ENCODE measurements around the gene TRIM9.
A peak's percentile ranks its signal among the peaks of the same experiment; 100 is the strongest.
"Not testable (repeated sequence)": the region's sequence is repeated elsewhere in the genome, so short reads cannot be mapped to it uniquely, and the experiment has no call there.

TRIM9 gene

DNA sequence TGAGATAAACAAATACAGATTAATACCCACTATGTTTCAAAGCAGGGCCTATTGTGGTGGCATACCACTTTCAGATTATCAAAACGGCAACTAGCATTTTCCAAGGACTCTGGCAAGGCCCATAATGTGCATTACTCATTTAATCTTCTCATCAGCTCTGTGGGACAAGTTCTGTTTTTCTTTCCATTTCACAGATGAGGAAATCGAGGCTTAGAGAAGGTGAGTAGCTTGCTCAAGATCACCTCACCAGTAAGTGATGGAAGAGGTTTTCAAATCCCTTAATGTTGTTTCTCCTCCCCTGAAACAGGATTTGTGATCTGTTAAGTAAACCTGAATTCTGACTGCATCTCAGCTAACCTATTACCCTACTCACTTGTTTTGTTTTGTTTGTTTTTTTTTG, 146.7 kb downstream of the TRIM9 start:
- Histone ChIP-seq H3K9ac (ENCODE audit: low read length in 2 of 2) (no peak overlapping the region), H3K4me3 (ENCODE audit: low read length in 2 of 2) (no peak overlapping the region), H3K9me3 (ENCODE audit: control insufficient read depth in 2 of 2, low read length in 2 of 2) (no peaks in the 10 kb centered on the region), H3K4me1 (ENCODE audit: control insufficient read depth, insufficient read depth, low read length) (peaks cover 11% of the 10 kb centered on the region), H3K36me3 (ENCODE audit: control insufficient read depth in 2 of 2, insufficient read depth in 2 of 2, low read length in 2 of 2) (no peaks in the 10 kb centered on the region), H3K27ac (ENCODE audit: low read length) (no peak overlapping the region), H3K27me3 (ENCODE audit: control insufficient read depth in 1 of 2, insufficient read depth in 2 of 2, low read length in 2 of 2) (peaks cover 0 to 2% of the 10 kb centered on the region in 2 donors)

DNA sequence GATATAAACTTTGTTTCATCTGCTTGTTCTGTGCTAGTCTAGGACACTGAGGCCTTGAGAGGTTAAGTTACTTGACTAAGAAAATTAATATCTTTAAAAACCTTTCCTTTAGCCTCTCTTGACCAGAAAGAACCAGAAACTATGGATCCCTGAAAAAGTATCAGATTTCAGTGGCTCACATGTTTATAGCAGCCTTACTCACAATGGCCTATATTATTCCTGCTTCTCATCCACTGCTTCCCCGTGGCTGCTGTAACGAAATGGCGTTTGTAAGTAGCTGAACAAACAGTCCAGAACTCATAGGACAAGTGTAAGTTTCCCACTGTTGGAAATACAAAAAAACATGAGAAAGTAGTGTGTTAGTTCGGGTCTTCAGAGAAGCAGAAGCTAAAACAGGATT, 147.5 kb downstream of the TRIM9 start:
- no peak overlapping the region for H3K4me3 ChIP-seq (ENCODE audit: low read length in 2 of 2)
- no peaks in the 10 kb centered on the region for H3K9me3 ChIP-seq (ENCODE audit: control insufficient read depth in 2 of 2, low read length in 2 of 2)
- H3K36me3 ChIP-seq (ENCODE audit: control insufficient read depth in 2 of 2, insufficient read depth in 2 of 2, low read length in 2 of 2) = no peaks in the 10 kb centered on the region
- no peak overlapping the region for H3K27ac ChIP-seq (ENCODE audit: low read length)
- peaks cover 13% of the 10 kb centered on the region for H3K4me1 ChIP-seq (ENCODE audit: control insufficient read depth, insufficient read depth, low read length)
- H3K27me3 ChIP-seq (ENCODE audit: control insufficient read depth in 1 of 2, insufficient read depth in 2 of 2, low read length in 2 of 2) = peaks cover 0 to 3% of the 10 kb centered on the region in 2 donors
- no peak overlapping the region for H3K9ac ChIP-seq (ENCODE audit: low read length in 2 of 2)

DNA sequence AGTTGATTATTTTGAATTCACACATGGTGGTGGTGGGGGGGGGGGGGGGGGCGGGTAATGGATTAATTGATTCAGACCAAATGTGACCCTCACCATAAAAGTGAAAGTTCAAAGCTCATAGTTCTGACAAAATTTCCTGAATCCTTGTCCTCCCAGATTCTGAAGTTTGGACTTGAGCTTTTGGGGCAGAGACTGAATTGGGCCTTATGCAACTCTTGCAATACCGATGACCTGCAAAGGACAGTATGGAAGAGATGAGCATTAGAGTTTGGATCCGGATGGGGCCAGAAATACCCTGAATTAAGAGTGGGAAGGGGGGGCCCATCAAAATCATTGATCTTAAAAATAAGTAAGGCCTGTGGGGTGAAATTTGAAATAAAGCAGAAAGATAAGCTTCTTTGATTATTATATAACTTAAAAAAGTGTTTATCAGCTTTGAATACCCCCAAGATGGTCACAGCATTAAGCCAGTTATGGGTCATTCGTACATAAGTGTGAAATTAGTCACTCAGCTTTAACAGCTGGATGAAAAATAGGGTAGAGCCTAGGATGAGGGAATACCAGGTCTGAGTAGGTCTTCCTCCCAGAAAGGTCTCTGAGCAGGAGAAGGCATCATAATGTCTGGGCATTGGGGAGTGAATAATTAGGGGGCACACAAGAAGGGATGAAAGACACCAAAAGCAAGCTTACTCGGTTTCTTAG, 148.5 kb downstream of the TRIM9 start:
- Histone ChIP-seq H3K9me3 (ENCODE audit: control insufficient read depth in 2 of 2, low read length in 2 of 2) (no peaks in the 10 kb centered on the region), H3K36me3 (ENCODE audit: control insufficient read depth in 2 of 2, insufficient read depth in 2 of 2, low read length in 2 of 2) (no peaks in the 10 kb centered on the region), H3K4me3 (ENCODE audit: low read length in 2 of 2) (no peak overlapping the region), H3K9ac (ENCODE audit: low read length in 2 of 2) (no peak overlapping the region), H3K27me3 (ENCODE audit: control insufficient read depth in 1 of 2, insufficient read depth in 2 of 2, low read length in 2 of 2) (peaks cover 0 to 3% of the 10 kb centered on the region in 2 donors), H3K4me1 (ENCODE audit: control insufficient read depth, insufficient read depth, low read length) (peaks cover 13% of the 10 kb centered on the region), H3K27ac (ENCODE audit: low read length) (no peak overlapping the region)

DNA sequence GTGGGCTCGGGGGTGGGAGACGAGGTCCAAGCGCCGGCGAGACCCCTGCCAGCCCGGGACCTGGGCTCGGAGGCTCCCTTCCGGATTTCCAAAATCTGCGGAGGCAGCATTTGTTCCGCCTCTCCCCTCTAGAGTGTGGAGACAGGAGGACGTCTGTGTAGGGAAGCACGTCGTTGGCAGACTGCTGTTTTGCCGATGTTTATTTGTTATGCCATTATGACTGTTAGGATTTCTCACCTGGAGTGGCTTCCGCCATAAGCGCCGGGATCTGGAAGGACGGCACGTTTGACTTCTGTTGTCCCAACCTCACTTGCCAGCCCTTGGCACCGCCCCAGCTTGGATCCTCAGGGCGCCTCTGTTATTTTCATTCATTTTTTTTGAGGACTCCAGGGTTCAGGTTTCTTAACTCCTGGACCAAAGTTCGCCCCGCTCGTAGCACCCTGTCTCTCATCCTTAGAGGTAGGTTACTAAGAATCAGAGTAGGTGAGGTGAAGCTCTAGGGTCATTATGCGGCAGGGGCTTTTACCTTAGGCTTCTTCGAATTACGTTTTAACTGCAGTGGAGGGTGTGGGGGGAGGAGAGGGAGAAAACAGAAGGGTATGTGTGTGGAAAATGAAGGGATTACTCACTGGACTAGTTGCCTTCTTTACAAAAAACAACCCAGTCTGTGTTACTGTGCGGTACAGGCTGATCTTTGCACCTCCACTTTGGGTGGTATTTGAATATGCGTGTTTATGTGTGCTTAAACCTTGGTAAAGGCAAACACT, 150.1 kb downstream of the TRIM9 start:
- Histone ChIP-seq H3K36me3 (ENCODE audit: control insufficient read depth in 2 of 2, insufficient read depth in 2 of 2, low read length in 2 of 2) (peaks cover 0 to 3% of the 10 kb centered on the region in 2 donors), H3K27ac (ENCODE audit: low read length) (no peak overlapping the region), H3K4me1 (ENCODE audit: control insufficient read depth, insufficient read depth, low read length) (peaks cover 13% of the 10 kb centered on the region), H3K9me3 (ENCODE audit: control insufficient read depth in 2 of 2, low read length in 2 of 2) (no peaks in the 10 kb centered on the region), H3K9ac (ENCODE audit: low read length in 2 of 2) (peak overlapping the region; percentile 47 to 59), H3K27me3 (ENCODE audit: control insufficient read depth in 1 of 2, insufficient read depth in 2 of 2, low read length in 2 of 2) (peaks cover 0 to 3% of the 10 kb centered on the region in 2 donors), H3K4me3 (ENCODE audit: low read length in 2 of 2) (peak overlapping the region; percentile 81 to 88)

DNA sequence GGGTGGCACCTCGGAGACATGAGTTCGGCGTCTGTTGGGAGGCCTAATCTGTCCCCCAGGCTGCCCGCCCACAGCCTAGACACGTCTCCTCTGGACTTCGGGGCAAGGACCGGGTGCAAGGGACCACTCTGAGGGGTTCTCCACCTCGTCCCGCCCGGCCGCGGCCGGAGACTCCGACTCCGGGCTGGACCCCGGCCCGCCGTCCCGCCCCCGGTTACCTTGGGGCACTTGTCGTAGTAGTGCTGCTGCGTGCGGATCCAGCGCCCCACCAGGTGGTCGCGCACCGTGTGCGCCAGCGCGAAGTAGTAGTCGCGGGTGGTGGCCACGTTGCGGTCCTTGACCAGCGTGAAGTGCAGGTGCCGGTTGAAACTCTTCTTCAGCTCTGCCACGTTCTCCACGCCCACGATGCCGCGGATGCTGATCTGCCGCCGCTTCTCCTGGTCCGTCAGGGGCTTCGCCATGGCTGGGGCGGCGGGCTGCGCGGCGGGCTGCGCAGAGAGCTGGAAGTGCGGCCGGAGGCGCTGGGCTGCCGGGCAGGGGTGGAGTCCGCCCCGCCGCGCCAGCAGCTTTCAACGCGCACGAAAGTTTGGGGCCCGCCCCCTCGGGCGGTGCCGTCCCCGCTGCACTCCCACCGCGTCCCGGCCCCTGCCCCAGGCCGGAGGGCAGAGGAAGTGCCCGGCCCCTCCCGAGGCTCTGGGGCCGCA, 150.8 kb downstream of the TRIM9 start, which contains the start of gene PYGL:
Gene PYGL, minus strand, starts transcription at position 541 of the 704 bp plus-strand sequence. Its CDS starts 80 bp downstream, at position 461.
- Histone ChIP-seq H3K9me3 (ENCODE audit: control insufficient read depth in 2 of 2, low read length in 2 of 2) (no peaks in the 10 kb centered on the region), H3K9ac (ENCODE audit: low read length in 2 of 2) (peak within 1 kb of the TSS; percentile 60 to 67), H3K27ac (ENCODE audit: low read length) (no peak within 1 kb of the TSS), H3K4me1 (ENCODE audit: control insufficient read depth, insufficient read depth, low read length) (peaks cover 13% of the 10 kb centered on the region), H3K4me3 (ENCODE audit: low read length in 2 of 2) (peak within 1 kb of the TSS; percentile 81 to 88), H3K36me3 (ENCODE audit: control insufficient read depth in 2 of 2, insufficient read depth in 2 of 2, low read length in 2 of 2) (peaks cover 0 to 3% of the 10 kb centered on the region in 2 donors), H3K27me3 (ENCODE audit: control insufficient read depth in 1 of 2, insufficient read depth in 2 of 2, low read length in 2 of 2) (peaks cover 0 to 3% of the 10 kb centered on the region in 2 donors)

DNA sequence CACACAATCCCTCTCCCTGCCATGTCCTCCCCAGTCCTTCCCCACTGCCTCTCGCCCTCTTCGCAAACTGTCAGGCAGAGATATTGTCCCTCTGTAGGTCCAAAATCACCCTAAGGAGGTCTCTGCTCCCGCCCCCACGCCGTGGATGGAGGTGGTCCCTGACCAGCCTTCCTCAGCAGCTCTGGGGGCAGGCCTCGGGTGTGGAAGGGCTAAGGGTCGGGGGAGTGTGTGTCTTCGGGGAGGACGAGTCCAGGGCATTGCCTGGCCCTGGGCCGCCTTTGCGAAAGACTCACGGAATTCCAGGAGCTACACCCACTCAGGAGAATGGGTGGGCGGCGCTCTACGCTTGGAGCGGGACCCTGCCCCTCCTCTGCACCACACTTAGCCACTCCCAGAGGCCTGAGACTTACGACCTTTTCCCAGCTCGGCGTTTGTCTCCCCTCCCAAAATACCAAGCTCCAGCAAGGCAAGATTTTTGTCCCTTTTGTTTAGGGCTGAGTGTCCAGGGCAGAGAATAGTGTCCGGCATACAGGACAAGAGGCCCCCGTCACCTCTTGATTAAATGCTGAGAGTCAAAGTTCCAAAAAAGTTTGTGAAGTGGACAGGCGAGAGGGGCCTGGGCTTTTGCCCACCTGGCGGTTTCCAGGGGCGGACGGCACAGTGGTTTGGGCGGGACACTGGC, 151.5 kb downstream of the TRIM9 start:
- peak overlapping the region; percentile 60 to 67 for H3K9ac ChIP-seq (ENCODE audit: low read length in 2 of 2)
- H3K4me3 ChIP-seq (ENCODE audit: low read length in 2 of 2) = peak overlapping the region; percentile 81 to 88
- peaks cover 0 to 3% of the 10 kb centered on the region in 2 donors for H3K36me3 ChIP-seq (ENCODE audit: control insufficient read depth in 2 of 2, insufficient read depth in 2 of 2, low read length in 2 of 2)
- H3K27ac ChIP-seq (ENCODE audit: low read length) = no peak overlapping the region
- H3K4me1 ChIP-seq (ENCODE audit: control insufficient read depth, insufficient read depth, low read length) = peaks cover 13% of the 10 kb centered on the region
- H3K27me3 ChIP-seq (ENCODE audit: control insufficient read depth in 1 of 2, insufficient read depth in 2 of 2, low read length in 2 of 2) = peaks cover 0 to 3% of the 10 kb centered on the region in 2 donors
- H3K9me3 ChIP-seq (ENCODE audit: control insufficient read depth in 2 of 2, low read length in 2 of 2) = no peaks in the 10 kb centered on the region

DNA sequence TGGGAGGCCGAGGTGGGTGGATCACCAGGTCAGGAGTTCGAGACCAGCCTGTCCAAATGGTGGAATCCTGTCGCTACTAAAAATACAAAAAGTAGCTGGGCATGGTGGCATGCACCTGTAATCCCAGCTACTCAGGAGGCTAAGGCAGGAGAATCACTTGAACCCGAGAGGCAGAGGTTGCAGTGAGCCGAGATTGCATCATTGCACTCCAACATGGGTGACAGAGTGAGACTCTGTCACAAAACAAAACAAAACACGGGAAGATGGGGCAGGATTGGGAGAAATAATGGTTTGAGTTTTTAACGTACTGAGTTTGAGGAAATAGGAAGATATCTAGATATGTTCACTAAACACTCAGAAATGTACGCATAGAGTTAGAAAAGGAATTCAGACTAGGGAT, 153.3 kb downstream of the TRIM9 start:
- not testable (repeated sequence) for H3K9ac ChIP-seq (ENCODE audit: low read length in 2 of 2); H3K27me3 ChIP-seq (ENCODE audit: control insufficient read depth in 1 of 2, insufficient read depth in 2 of 2, low read length in 2 of 2); H3K36me3 ChIP-seq (ENCODE audit: control insufficient read depth in 2 of 2, insufficient read depth in 2 of 2, low read length in 2 of 2); H3K4me3 ChIP-seq (ENCODE audit: low read length in 2 of 2); H3K27ac ChIP-seq (ENCODE audit: low read length); H3K9me3 ChIP-seq (ENCODE audit: control insufficient read depth in 2 of 2, low read length in 2 of 2)
- H3K4me1 ChIP-seq (ENCODE audit: control insufficient read depth, insufficient read depth, low read length) = peaks cover 13% of the 10 kb centered on the region

DNA sequence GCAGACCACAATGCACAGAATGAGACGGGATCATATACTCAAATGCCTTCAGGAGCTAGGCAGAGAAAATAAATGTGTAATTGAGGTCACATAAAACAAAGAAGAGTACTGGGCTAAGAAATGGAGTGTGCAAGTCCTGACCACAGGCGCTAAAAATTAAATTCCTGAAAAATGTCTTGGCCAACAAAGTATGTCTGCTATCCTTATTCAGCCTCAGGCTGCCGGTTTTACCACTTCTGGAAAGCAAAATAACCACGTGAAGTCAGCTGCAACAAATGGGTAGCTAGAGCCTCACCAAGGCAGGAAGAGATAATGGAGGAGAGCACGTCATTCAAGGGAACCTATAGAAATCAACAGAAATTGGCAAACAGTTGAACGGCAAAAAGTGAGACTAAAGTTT, 153.8 kb downstream of the TRIM9 start:
- Histone ChIP-seq H3K36me3 (ENCODE audit: control insufficient read depth in 2 of 2, insufficient read depth in 2 of 2, low read length in 2 of 2) (peaks cover 0 to 3% of the 10 kb centered on the region in 2 donors), H3K27ac (ENCODE audit: low read length) (no peak overlapping the region), H3K4me3 (ENCODE audit: low read length in 2 of 2) (no peak overlapping the region), H3K4me1 (ENCODE audit: control insufficient read depth, insufficient read depth, low read length) (peaks cover 13% of the 10 kb centered on the region), H3K27me3 (ENCODE audit: control insufficient read depth in 1 of 2, insufficient read depth in 2 of 2, low read length in 2 of 2) (peaks cover 0 to 3% of the 10 kb centered on the region in 2 donors), H3K9me3 (ENCODE audit: control insufficient read depth in 2 of 2, low read length in 2 of 2) (no peaks in the 10 kb centered on the region), H3K9ac (ENCODE audit: low read length in 2 of 2) (no peak overlapping the region)

DNA sequence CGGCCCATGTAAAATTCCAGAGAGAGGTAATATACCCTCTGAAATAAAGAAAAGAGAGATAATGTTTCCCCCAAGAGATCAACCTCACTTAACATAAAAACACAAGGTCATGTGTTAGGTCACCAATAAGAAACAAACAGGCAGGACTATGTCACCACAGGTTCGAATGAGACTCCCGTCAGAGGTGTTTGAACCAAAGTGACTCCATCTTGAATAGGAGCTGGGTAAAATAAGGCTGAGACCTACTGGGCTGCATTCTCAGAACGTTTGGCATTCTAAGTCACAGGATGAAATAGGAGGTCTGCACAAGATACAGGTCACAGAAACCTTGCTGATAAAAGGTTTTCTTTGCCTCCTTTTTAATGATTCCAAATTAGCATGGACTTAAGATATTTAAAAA, 157.1 kb downstream of the TRIM9 start:
- no peak overlapping the region for H3K27ac ChIP-seq (ENCODE audit: low read length)
- peaks cover 0 to 8% of the 10 kb centered on the region in 2 donors for H3K36me3 ChIP-seq (ENCODE audit: control insufficient read depth in 2 of 2, insufficient read depth in 2 of 2, low read length in 2 of 2)
- H3K4me1 ChIP-seq (ENCODE audit: control insufficient read depth, insufficient read depth, low read length) = no peaks in the 10 kb centered on the region
- no peak overlapping the region for H3K9ac ChIP-seq (ENCODE audit: low read length in 2 of 2)
- H3K27me3 ChIP-seq (ENCODE audit: control insufficient read depth in 1 of 2, insufficient read depth in 2 of 2, low read length in 2 of 2) = no peaks in the 10 kb centered on the region
- no peak overlapping the region for H3K4me3 ChIP-seq (ENCODE audit: low read length in 2 of 2)
- no peaks in the 10 kb centered on the region for H3K9me3 ChIP-seq (ENCODE audit: control insufficient read depth in 2 of 2, low read length in 2 of 2)

DNA sequence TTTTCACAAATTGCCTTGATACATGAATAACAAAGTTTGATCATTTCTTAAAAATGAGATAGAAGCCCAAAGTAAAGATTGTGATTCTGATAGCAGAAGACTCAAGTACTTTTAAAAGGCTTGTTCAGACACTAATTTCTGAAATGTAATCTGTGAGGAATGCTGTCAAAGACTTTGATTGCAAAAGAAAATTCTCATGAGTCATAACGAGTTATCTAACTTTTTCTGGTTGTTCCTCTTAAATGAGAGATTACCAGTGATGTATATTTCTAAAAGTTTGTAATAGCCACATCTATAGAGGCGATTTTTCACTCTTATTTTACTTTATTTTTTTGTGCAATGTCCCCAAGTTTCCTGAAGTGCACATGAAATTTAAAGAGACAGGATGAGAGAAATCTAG, 157.6 kb downstream of the TRIM9 start:
- no peaks in the 10 kb centered on the region for H3K9me3 ChIP-seq (ENCODE audit: control insufficient read depth in 2 of 2, low read length in 2 of 2)
- no peak overlapping the region for H3K9ac ChIP-seq (ENCODE audit: low read length in 2 of 2)
- peaks cover 0 to 12% of the 10 kb centered on the region in 2 donors for H3K36me3 ChIP-seq (ENCODE audit: control insufficient read depth in 2 of 2, insufficient read depth in 2 of 2, low read length in 2 of 2)
- H3K27ac ChIP-seq (ENCODE audit: low read length) = no peak overlapping the region
- no peaks in the 10 kb centered on the region for H3K4me1 ChIP-seq (ENCODE audit: control insufficient read depth, insufficient read depth, low read length)
- H3K27me3 ChIP-seq (ENCODE audit: control insufficient read depth in 1 of 2, insufficient read depth in 2 of 2, low read length in 2 of 2) = no peaks in the 10 kb centered on the region
- H3K4me3 ChIP-seq (ENCODE audit: low read length in 2 of 2) = no peak overlapping the region
